Medulla oblongata (tissue), 1 donor: Measurements from ENCODE around the gene RHOB.

Source experiments
- DNase-seq: peaks from one replicate; pipeline ENCODE4 v3.0.0-alpha.2; 2015; ENCODE audit errors: extremely low spot score

RHOB gene

GRCh38 chr2:20475567-20475952, 28.7 kb downstream of the RHOB start:
- DNase-seq: no peak

- no peak for DNase-seq
These were observed 29.6 kb downstream of the RHOB start for GRCh38 chr2:20476481-20476880.

GRCh38 chr2:20476950-20477349, 30.1 kb downstream of the RHOB start:
- no peak for DNase-seq

- no peak for DNase-seq
These were observed 32.1 kb downstream of the RHOB start for GRCh38 chr2:20478961-20479360.

GRCh38 chr2:20479835-20480234, 33.0 kb downstream of the RHOB start:
- no peak for DNase-seq

- no peak for DNase-seq
These were observed 34.0 kb downstream of the RHOB start for GRCh38 chr2:20480913-20481312.

- no peak for DNase-seq
These were observed 35.0 kb downstream of the RHOB start for GRCh38 chr2:20481798-20482405.

GRCh38 chr2:20482725-20483124, 35.9 kb downstream of the RHOB start:
- no peak for DNase-seq

- peak; percentile 80 for DNase-seq
These were observed 36.5 kb downstream of the RHOB start for GRCh38 chr2:20483194-20483895.

- DNase-seq: no peak
These were observed 37.3 kb downstream of the RHOB start for GRCh38 chr2:20484034-20484617.

- no peak for DNase-seq
These were observed 38.1 kb downstream of the RHOB start for GRCh38 chr2:20484810-20485611.

- DNase-seq: no peak
These were observed 38.9 kb downstream of the RHOB start for GRCh38 chr2:20485612-20486388.

GRCh38 chr2:20486571-20486970, 39.7 kb downstream of the RHOB start:
- DNase-seq: no peak

- DNase-seq: no peak
These were observed 40.1 kb downstream of the RHOB start for GRCh38 chr2:20487030-20487391.

- no peak for DNase-seq
These were observed 40.7 kb downstream of the RHOB start for GRCh38 chr2:20487392-20488174.

GRCh38 chr2:20488201-20488641, 41.3 kb downstream of the RHOB start:
- DNase-seq: no peak

- no peak for DNase-seq
These were observed 41.9 kb downstream of the RHOB start for GRCh38 chr2:20488782-20489181.

GRCh38 chr2:20490300-20491181, 43.7 kb downstream of the RHOB start:
- peak; percentile 72 for DNase-seq

- no peak for DNase-seq
These were observed 45.1 kb downstream of the RHOB start for GRCh38 chr2:20491739-20492531.
